Activated naive CD4-positive, alpha-beta T cell treated with anti-CD3 and anti-CD28 coated beads, Interleukin-2, amount 10 ng/mL, durations not matched to agents 5 hours and 36 hours (primary cell): ENCODE measurements around the gene UQCRFS1. TPM values are rescaled to one million over a fixed set of nuclear protein-coding genes. Genes with fewer than 3 reads are reported as not detected.

Experiments used
- total RNA-seq, 2 experiments: library from RNA; stranded (reverse); gene quantifications; one replicate each; pipeline ENCODE4 v1.2.3, GENCODE V29; 2021

The UQCRFS1 gene
- total RNA-seq: 10 to 100 TPM; 28.5 to 30.5 TPM

DNA sequence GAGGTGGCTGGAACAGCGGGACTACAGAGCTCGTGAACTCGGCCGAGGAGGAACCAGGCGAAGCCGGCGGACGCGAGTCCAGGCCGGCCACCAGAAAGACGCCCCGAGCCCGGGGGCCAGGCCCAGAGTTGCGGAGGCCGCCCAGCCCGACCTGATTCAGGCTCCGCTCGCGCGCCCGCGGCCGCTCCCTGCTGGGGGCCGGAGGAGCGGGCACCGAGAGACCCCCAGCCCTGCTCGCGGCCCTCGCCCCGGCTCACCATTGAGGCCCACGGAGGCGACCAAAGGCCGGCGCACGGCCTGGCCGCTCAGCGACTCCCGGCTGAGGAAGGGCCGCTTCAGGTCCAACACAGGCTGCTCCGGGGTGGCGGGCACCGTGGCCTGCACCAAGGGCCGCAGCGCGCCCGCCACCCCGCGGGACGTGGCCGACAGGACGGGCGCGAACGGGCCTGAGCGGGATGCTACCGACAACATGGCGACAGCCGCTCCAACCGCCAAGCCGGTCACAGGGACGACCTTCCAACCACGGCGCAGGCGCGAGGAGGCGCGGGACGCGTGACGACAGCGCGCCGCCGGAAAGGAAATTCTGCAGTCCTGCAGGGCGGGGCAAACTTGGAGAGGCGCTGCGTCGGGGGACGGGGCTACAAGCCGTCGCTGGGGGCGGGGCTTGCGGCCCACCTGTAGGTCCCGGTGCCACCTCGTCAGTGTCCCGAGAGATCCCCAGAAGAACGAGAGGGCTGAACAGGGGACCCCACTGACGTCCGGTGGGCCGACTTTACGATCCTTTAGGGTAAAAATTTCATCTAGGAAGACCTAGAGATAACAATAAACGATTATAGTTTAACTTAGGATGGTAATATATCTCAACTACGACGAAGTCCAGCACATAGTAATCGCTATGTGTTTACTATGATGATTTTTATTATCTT, at the start of gene UQCRFS1:
TSS of gene UQCRFS1 (minus strand) at position 504 of the 926 bp plus-strand sequence. CDS start at position 471, 33 bp downstream.

